Measurements from ENCODE around the gene ABI3BP. TPM values are rescaled to one million over a fixed set of nuclear protein-coding genes. Genes with fewer than 3 reads are reported as not detected.

The ABI3BP gene
- polyA plus RNA-seq, 1 of the 3 experiments (the other 2 are of a cell fraction), result 8.4 TPM

DNA sequence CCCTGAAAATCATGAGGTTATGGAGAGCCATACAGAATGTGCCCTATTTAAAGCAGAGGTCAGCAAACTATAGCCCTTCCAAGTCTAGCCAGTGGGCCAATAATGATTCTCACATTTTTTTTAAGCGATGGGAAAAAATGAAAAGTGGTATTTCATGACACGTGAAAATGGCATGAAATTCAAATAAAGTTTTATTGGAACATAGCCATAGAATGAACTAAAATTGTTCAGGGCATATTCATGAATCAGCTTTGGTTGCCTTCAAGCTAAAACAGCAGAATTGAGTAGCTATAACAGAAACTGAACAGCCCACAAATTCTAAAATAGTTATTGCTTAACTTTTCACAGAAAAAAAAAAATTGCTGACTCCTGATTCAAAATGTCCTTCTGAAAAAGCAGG, 179.4 kb downstream of the ABI3BP start (continued):
- TF ChIP-seq, protein P1, sequence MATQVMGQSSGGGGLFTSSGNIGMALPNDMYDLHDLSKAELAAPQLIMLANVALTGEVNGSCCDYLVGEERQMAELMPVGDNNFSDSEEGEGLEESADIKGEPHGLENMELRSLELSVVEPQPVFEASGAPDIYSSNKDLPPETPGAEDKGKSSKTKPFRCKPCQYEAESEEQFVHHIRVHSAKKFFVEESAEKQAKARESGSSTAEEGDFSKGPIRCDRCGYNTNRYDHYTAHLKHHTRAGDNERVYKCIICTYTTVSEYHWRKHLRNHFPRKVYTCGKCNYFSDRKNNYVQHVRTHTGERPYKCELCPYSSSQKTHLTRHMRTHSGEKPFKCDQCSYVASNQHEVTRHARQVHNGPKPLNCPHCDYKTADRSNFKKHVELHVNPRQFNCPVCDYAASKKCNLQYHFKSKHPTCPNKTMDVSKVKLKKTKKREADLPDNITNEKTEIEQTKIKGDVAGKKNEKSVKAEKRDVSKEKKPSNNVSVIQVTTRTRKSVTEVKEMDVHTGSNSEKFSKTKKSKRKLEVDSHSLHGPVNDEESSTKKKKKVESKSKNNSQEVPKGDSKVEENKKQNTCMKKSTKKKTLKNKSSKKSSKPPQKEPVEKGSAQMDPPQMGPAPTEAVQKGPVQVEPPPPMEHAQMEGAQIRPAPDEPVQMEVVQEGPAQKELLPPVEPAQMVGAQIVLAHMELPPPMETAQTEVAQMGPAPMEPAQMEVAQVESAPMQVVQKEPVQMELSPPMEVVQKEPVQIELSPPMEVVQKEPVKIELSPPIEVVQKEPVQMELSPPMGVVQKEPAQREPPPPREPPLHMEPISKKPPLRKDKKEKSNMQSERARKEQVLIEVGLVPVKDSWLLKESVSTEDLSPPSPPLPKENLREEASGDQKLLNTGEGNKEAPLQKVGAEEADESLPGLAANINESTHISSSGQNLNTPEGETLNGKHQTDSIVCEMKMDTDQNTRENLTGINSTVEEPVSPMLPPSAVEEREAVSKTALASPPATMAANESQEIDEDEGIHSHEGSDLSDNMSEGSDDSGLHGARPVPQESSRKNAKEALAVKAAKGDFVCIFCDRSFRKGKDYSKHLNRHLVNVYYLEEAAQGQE (IDR thresholded peaks at IDR 0.05; ENCODE audit: low read depth, low read length), result no peak

DNA sequence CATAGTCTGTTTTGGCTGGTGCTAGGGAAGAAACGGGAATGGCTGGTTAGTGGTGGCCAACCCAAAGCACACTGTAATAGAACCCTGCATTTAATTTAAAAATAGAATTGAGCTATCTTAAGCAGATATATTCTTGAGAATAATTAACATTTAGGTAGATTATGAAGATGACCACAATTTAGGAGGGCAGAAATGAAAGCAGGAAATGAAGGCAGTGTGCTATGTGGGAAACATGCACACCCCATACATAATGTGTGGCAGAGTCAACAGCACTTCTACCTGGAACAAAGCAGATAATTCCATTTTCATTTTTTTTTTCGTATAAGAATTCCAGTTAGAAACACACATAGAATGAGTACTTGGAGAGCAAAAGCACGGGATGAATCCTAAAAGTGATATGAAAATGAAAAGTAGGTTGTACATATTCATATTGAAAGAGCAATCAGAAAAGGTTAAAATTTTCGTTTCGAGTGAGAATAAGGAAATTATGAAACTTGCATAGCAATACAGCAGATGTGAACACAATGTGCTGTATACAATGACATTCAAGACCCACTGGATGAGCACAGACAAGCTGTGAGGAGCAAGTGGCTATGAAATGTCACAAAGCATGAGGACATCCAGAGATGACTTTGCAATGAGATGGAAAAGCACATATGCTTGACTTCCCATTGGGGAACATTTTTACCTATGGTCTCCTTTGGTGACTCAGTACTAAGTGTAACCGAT, 181.3 kb downstream of the ABI3BP start:
- ChIA-PET POLR2A (no interaction called here), CTCF (no interaction called here)

More for the DNA sequence above, 181.3 kb downstream of the ABI3BP start:
- Histone ChIP-seq H3K4me2 (no peak overlapping the region), H3K9ac (no peak overlapping the region), H3F3A (replicated peaks; ENCODE audit: insufficient read depth) (peaks cover 11% of the 10 kb centered on the region), H2AFZ (ENCODE audit: low read depth) (no peak overlapping the region), H3K27me3 (ENCODE audit: insufficient read depth) (no peaks in the 10 kb centered on the region), H4K20me1 (ENCODE audit: insufficient read depth) (no peaks in the 10 kb centered on the region), H3K4me3 (ENCODE audit: low read depth in 2 of 2, low read length in 1 of 2) (no peak overlapping the region), H3K4me1 (ENCODE audit: control insufficient read depth in 1 of 2, insufficient read depth in 2 of 2, low read depth in 1 of 2, low read length in 1 of 2) (0 out of 4 replicates have a peak, but pooled peaks cover 0 to 9% of the 10 kb centered on the region in 2 experiments), H3K36me3 (replicated peaks in 1 of 2; ENCODE audit: control insufficient read depth in 1 of 2, insufficient read depth in 2 of 2, low read length in 1 of 2) (no peaks in the 10 kb centered on the region), H3K79me2 (ENCODE audit: insufficient read depth) (no peaks in the 10 kb centered on the region), H3K9me2 (no peaks in the 10 kb centered on the region), H3K27ac (ENCODE audit: low read depth in 2 of 2, low read length in 1 of 2) (no peak overlapping the region), H3K9me3 (no peaks in the 10 kb centered on the region)
- TF ChIP-seq RAD21 (IDR thresholded peaks at IDR 0.05; ENCODE audit: low read length), result no peak
- no peak for TF ChIP-seq TCF12 (IDR thresholded peaks at IDR 0.05)
- no peak for TF ChIP-seq MEF2A (IDR thresholded peaks at IDR 0.05; ENCODE audit: borderline replicate concordance, low read depth)
- TF ChIP-seq SMC3 (IDR thresholded peaks at IDR 0.05; ENCODE audit: low read depth, low read length), result no peak
- TF ChIP-seq, protein P2, sequence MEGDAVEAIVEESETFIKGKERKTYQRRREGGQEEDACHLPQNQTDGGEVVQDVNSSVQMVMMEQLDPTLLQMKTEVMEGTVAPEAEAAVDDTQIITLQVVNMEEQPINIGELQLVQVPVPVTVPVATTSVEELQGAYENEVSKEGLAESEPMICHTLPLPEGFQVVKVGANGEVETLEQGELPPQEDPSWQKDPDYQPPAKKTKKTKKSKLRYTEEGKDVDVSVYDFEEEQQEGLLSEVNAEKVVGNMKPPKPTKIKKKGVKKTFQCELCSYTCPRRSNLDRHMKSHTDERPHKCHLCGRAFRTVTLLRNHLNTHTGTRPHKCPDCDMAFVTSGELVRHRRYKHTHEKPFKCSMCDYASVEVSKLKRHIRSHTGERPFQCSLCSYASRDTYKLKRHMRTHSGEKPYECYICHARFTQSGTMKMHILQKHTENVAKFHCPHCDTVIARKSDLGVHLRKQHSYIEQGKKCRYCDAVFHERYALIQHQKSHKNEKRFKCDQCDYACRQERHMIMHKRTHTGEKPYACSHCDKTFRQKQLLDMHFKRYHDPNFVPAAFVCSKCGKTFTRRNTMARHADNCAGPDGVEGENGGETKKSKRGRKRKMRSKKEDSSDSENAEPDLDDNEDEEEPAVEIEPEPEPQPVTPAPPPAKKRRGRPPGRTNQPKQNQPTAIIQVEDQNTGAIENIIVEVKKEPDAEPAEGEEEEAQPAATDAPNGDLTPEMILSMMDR (IDR thresholded peaks at IDR 0.05), result no peak
- TF ChIP-seq, protein P3, sequence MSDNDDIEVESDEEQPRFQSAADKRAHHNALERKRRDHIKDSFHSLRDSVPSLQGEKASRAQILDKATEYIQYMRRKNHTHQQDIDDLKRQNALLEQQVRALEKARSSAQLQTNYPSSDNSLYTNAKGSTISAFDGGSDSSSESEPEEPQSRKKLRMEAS (IDR thresholded peaks at IDR 0.05; ENCODE audit: low read depth), result no peak
- TF ChIP-seq RCOR1 (IDR thresholded peaks at IDR 0.05; ENCODE audit: low read length), result no peak
- TF ChIP-seq, protein P4, sequence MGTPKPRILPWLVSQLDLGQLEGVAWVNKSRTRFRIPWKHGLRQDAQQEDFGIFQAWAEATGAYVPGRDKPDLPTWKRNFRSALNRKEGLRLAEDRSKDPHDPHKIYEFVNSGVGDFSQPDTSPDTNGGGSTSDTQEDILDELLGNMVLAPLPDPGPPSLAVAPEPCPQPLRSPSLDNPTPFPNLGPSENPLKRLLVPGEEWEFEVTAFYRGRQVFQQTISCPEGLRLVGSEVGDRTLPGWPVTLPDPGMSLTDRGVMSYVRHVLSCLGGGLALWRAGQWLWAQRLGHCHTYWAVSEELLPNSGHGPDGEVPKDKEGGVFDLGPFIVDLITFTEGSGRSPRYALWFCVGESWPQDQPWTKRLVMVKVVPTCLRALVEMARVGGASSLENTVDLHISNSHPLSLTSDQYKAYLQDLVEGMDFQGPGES (IDR thresholded peaks at IDR 0.05; ENCODE audit: low read depth, low read length), result no peak
- no peak for TF ChIP-seq TAF1 (IDR thresholded peaks at IDR 0.05; ENCODE audit: borderline replicate concordance, low read depth, low read length)
- no peak for TF ChIP-seq EP300 (IDR thresholded peaks at IDR 0.05; ENCODE audit: borderline replicate concordance in 1 of 2, low read depth in 1 of 2, low read length in 1 of 2)
- TF ChIP-seq, protein P1 (IDR thresholded peaks at IDR 0.05; ENCODE audit: low read depth, low read length), result no peak
- no peak for TF ChIP-seq FOSL2 (IDR thresholded peaks at IDR 0.05; ENCODE audit: borderline replicate concordance, low read depth)
- TF ChIP-seq NRF1 (IDR thresholded peaks at IDR 0.05; ENCODE audit: low read depth, low read length), result no peak
- no peak for TF ChIP-seq GATA2 (CRISPR knock-in tag; IDR thresholded peaks at IDR 0.05)
- TF ChIP-seq FOXM1 (IDR thresholded peaks at IDR 0.05; ENCODE audit: low read depth), result no peak
- DNase-seq, result no peak
- 84% methylated on average over 6 of the region's 6 CpGs for WGBS (ENCODE audit: low lambda C conversion rate)
